Heart right ventricle (tissue), 16 donors: ENCODE results near the gene ZNF616. TPM values are rescaled to one million over a fixed set of nuclear protein-coding genes. Genes with fewer than 3 reads are reported as not detected.

Experiments
- ATAC-seq, 8 donors: fragments of 200-7000 bp; cut with Tn5 transposase; one replicate each; pipeline ENCODE4 v1.9.1; 2020; ENCODE audit warnings: mild to moderate bottlenecking in 8 of 8, moderate library complexity in 8 of 8, moderate number of reproducible peaks in 1 of 8
- DNase-seq, 2 donors: peaks; one replicate each; pipeline ENCODE4 v3.0.0-alpha.2; 2020
- H3K27ac ChIP-seq, 10 donors: fragments of 200-600 bp; sonication (generic) in 2 of 10; one replicate each; pipeline versions ENCODE4 v1.5.0 to v1.8.0; 2020 to 2022; ENCODE audit warnings: mild to moderate bottlenecking in 3 of 10
- H3K27me3 ChIP-seq, 7 donors: fragments of 200-600 bp; one replicate each; pipeline ENCODE4 v1.8.0; 2021 to 2022; ENCODE audit warnings: mild to moderate bottlenecking in 2 of 7
- H3K36me3 ChIP-seq, 9 donors: fragments of 200-600 bp; sonication (generic) in 1 of 9; one replicate each; pipeline versions ENCODE4 v1.5.0 to v1.8.0; 2020 to 2022; ENCODE audit warnings: mild to moderate bottlenecking in 2 of 9
- H3K4me1 ChIP-seq, 9 donors: fragments of 200-600 bp; sonication (generic) in 1 of 9; one replicate each; pipeline versions ENCODE4 v1.5.0 to v1.8.0; 2020 to 2022; ENCODE audit warnings: mild to moderate bottlenecking in 4 of 9
- H3K4me3 ChIP-seq, 10 donors: fragments of 200-600 bp; sonication (generic) in 2 of 10; one replicate each; pipeline versions ENCODE4 v1.5.0 to v1.8.0; 2020 to 2022; ENCODE audit warnings: mild to moderate bottlenecking in 7 of 10, moderate library complexity in 2 of 10
- H3K9me3 ChIP-seq, 11 donors: fragments of 200-600 bp in 10 of 11; sonication (generic) in 2 of 11; one replicate each; pipeline versions ENCODE4 v1.5.0 to v1.8.0; 2013 to 2022; ENCODE audit warnings: mild to moderate bottlenecking in 2 of 11, control low read depth in 1 of 11, moderate library complexity in 1 of 11
- CTCF ChIP-seq, 9 donors: fragments of 200-600 bp; sonication (generic) in 2 of 9; IDR thresholded peaks; one replicate each; pipeline versions ENCODE4 v1.5.0 to v1.8.0; 2021 to 2022; ENCODE audit warnings: antibody characterized with exemption in 9 of 9, mild to moderate bottlenecking in 5 of 9, moderate library complexity in 1 of 9
- WGBS, 2 donors: extraction: QIAGEN DNeasy Blood & Tissue Kit; methylation state at CpG; one replicate each; pipeline ENCODE4 v1.1.7; 2013; ENCODE audit warnings: inconsistent platforms in 1 of 2; 5-methylcytosine and 5-hydroxymethylcytosine counted together
- intact Hi-C, 10 donors: fragments of 100-400 bp; cut with DNase I; formaldehyde crosslinking; loops; one replicate each; pipeline versions ENCODE4 v1.11.1 to v1.14.2; 2022
- polyA plus RNA-seq, 2 donors: library from polyadenylated mRNA; stranded (reverse); fragments of 200-250 nt; gene quantifications; one replicate each; pipeline ENCODE4 v1.2.3, GENCODE V29; 2013
- total RNA-seq, 10 donors: library from RNA; stranded (reverse); fragmentation: NEBNext Ultra II Directional in 3 of 10; extraction: Animal tissue kit (Norgen Biotek cat#: 25700) in 3 of 10; gene quantifications; one replicate each; pipeline versions ENCODE4 v1.2.1 to v1.2.4, GENCODE V29; 2021 to 2023
- donor health status: Arrhythmogenic right ventricular cardiomyopathy.
- donor health status: ischemic (EF 13 %, LVEDD 7.1; RV severe dilation, severe dysfunction).
- donor health status: healthy with polysubstance abuse.
- donor health status: DM: no; HTN: yes; CAD: no.
- donor health status: DM: no; HTN: no; CAD: no.
- donor health status: ischemic (EF 25% LVEDD 6.9; RV normal size, moderate dysfunction).
- donor health status: ischemic (EF 25% LVEDD 5.7; RV mildly dilated, moderate dysfunction).
- donor health status: healthy.
- donor health status: DM: yes; HTN: yes; CAD: no.
- donor health status: Ischemic cardiomyopathy.
- donor health status: ischemic (EF 35%, LVEDD 5.7; RV mildly dilated, moderate dysfunction).
- donor health status: nonischemic (EF 11% LVEDD 7.7; RV severe dilation, severe dysfunction).
- donor health status: DM: yes; HTN: yes; CAD: no.
- donor health status: PGD.
- donor health status: ischemic (EF 29% LVEDD 5.4; RV normal size, mild dysfunction).
- donor health status: nonischemic (EF 23%, LVEDD 6.1; RV moderate dilation, normal function).

ZNF616 gene
- total and polyA plus RNA-seq, 12 donors: 1.6 to 8.0 (median 6.3) TPM

DNA sequence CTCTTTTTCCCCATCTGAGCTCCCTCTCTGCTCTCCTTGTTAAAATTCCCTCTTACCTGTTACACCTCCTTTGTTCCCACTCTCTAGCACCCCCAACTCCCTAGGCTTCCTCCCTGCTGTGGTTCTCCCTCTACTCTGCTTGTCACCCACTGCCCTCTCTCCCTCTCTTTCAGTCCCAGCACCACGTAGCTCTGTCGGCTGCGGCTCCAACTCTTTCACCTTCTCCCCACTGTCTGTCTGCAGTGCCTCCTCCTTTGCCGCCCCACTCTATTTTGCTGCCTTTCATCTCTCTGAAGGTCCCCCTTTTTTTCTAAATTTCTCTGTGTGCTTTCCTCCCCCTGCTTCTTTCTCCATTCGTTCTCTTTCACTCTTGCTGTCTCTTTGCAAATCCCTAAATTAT, 30.6 kb upstream of the ZNF616 start:
- peak overlapping the region; percentile 74 to 95 (median 80) for H3K4me3 ChIP-seq
- TF ChIP-seq CTCF (IDR thresholded peaks at IDR 0.05): no peak
- intact Hi-C loops: loop anchor here in 2 of 10 donors (2.0 to 5.0 kb wide), 2 partner anchors 32 to 33 kb away; partner anchors contain the start of gene ZNF616 (in 2 of the 2)
- DNase-seq: no peak
- no peaks in the 10 kb centered on the region for H3K27me3 ChIP-seq
- peaks cover 0 to 42% (median 24%) of the 10 kb centered on the region in 9 donors for H3K36me3 ChIP-seq
- H3K4me1 ChIP-seq: peaks cover 0 to 28% (median 14%) of the 10 kb centered on the region in 9 donors
- peak overlapping the region in 9 of 10 donors; percentile 43 to 90 (median 85) for H3K27ac ChIP-seq
- no peaks in the 10 kb centered on the region for H3K9me3 ChIP-seq
- peak in 5 of 8 donors; percentile 18 to 57 (median 41) for ATAC-seq
- 4 to 8% methylated on average over 5 of the region's 5 CpGs for WGBS, 2 donors

DNA sequence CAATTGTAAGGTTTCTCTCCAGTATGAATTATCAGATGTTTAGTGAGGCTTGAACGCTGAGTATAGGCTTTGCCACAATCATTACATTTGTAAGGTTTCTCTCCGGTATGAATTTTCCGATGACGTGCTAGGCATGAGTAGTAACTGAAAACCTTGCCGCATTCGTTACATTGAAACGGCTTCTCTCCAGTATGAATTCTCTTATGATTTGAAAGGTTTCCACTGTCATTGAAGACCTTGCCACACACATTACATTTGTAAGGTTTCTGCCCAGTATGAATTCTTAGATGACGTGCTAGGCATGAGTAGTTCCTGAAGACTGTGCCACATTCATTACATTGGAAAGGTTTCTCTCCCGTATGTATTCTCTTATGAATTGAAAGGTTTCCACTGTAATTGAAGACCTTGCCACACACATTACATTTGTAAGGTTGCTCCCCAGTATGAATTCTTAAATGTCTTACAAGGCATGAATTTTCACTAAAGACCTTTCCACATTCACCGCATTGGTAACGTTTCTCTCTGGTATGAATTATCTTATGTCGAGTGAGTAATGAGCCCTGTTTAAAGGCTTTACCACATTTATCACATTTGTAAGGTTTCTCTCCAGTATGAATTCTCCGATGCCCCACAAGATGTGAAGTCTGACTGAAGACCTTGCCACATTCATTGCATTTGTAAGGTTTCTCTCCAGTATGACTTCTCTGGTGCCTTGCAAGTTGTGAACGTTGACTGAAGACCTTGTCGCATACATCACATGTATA, 16.0 kb upstream of the ZNF616 start:
- DNase-seq (no peak), ATAC-seq (no peak)
- Histone ChIP-seq H3K36me3 (peaks cover 0 to 75% (median 50%) of the 10 kb centered on the region in 9 donors), H3K9me3 (peaks cover 0 to 100% (median 36%) of the 10 kb centered on the region in 11 donors), H3K4me1 (no peaks in the 10 kb centered on the region), H3K27me3 (no peaks in the 10 kb centered on the region), H3K27ac (no peak overlapping the region), H3K4me3 (no peak overlapping the region)
- 98% methylated on average over 15 of the region's 15 CpGs for WGBS, 2 donors
- intact Hi-C loops: no loop called here
- TF ChIP-seq CTCF (IDR thresholded peaks at IDR 0.05): no peak

DNA sequence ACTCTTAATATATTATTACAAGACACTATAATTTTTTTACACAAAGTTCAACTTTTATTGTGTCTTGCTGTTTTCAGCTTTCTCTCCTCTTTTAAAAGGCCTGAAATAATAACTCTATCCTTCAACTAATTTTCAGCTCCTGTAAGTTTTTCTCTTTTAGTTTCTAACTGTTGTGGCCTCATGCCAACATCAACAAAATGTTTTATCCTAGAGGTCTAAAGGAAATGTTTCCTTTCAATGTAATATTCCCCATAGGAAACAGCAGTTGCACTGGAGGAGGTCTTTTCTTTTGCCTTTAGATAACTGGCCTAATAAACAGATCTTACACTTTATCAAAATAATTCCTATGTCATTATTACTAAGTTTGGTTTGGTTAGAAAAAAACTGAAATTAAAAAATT, 8.5 kb upstream of the ZNF616 start:
- Histone ChIP-seq H3K27me3 (no peaks in the 10 kb centered on the region), H3K4me1 (peaks cover 0 to 9% (median 0%) of the 10 kb centered on the region in 9 donors), H3K36me3 (peaks cover 0 to 4% (median 0%) of the 10 kb centered on the region in 9 donors), H3K27ac (no peak overlapping the region), H3K4me3 (no peak overlapping the region), H3K9me3 (peaks cover 0 to 99% (median 0%) of the 10 kb centered on the region in 11 donors)
- DNase-seq: peak in 1 of 2 donors; percentile 26
- ATAC-seq: peak in 1 of 8 donors; percentile 39
- TF ChIP-seq CTCF (IDR thresholded peaks at IDR 0.05): no peak
- intact Hi-C loops: no loop called here

GRCh38 chr19:52142001-52142595, 2.4 kb upstream of the ZNF616 start:
- 85 to 88% methylated on average over 3 of the region's 3 CpGs for WGBS, 2 donors

More at GRCh38 chr19:52142001-52142595, 2.4 kb upstream of the ZNF616 start:
- Histone ChIP-seq H3K27ac (no peak overlapping the region), H3K36me3 (no peaks in the 10 kb centered on the region), H3K9me3 (peaks cover 0 to 49% (median 0%) of the 10 kb centered on the region in 11 donors), H3K4me3 (no peak overlapping the region), H3K27me3 (no peaks in the 10 kb centered on the region), H3K4me1 (peaks cover 2 to 24% (median 18%) of the 10 kb centered on the region in 9 donors)
- TF ChIP-seq CTCF (IDR thresholded peaks at IDR 0.05): no peak
- intact Hi-C loops: loop anchor here in 3 of 10 donors (5.0 kb wide), 2 partner anchors 45 to 50 kb away; partner anchors contain the start of gene PPP2R1A (in 1 of the 3)
- ATAC-seq: no peak
- DNase-seq: no peak
